Measurements from ENCODE around the gene MYOF.

GRCh38 chr10:93509816-93510215 is 27.7 kb upstream of the MYOF start:
- no peak for TF ChIP-seq CTCF (conservative IDR thresholded peaks at IDR 0.05 in 1 of 2, IDR thresholded peaks at IDR 0.05 in 1 of 2; ENCODE audit: extremely low read depth in 1 of 2, insufficient read depth in 1 of 2, low read depth in 1 of 2, low read length in 2 of 2)
- no peak for TF ChIP-seq EZH2 (IDR thresholded peaks at IDR 0.05; ENCODE audit: borderline replicate concordance, low read length)
